Lower lobe of right lung (tissue), 2 donors: Measurements from ENCODE around the gene FKBP3. TPM values are rescaled to one million over a fixed set of nuclear protein-coding genes. Genes with fewer than 3 reads are reported as not detected.

Source experiments
- ATAC-seq, 2 donors: fragments of 200-7000 bp; cut with Tn5 transposase; one replicate each; pipeline ENCODE4 v1.9.1; 2020 to 2022; ENCODE audit warnings: mild to moderate bottlenecking in 2 of 2, moderate library complexity in 2 of 2
- DNase-seq: peaks from one replicate; pipeline ENCODE4 v3.0.0-alpha.2; 2020
- H3K27ac ChIP-seq: fragments of 200-600 bp; one replicate; pipeline ENCODE4 v1.8.0; 2022
- H3K27me3 ChIP-seq: fragments of 200-600 bp; one replicate; pipeline ENCODE4 v1.8.0; 2022; ENCODE audit warnings: low read depth
- H3K36me3 ChIP-seq: fragments of 200-600 bp; one replicate; pipeline ENCODE4 v1.8.0; 2022; ENCODE audit warnings: mild to moderate bottlenecking
- H3K4me1 ChIP-seq: fragments of 200-600 bp; one replicate; pipeline ENCODE4 v1.8.0; 2022
- H3K4me3 ChIP-seq: fragments of 200-600 bp; one replicate; pipeline ENCODE4 v1.8.0; 2022; ENCODE audit warnings: mild to moderate bottlenecking
- H3K9me3 ChIP-seq: fragments of 200-600 bp; one replicate; pipeline ENCODE4 v1.8.0; 2022
- CTCF ChIP-seq: fragments of 200-600 bp; IDR thresholded peaks from one replicate; pipeline ENCODE4 v1.8.0; 2022; ENCODE audit warnings: antibody characterized with exemption, mild to moderate bottlenecking
- intact Hi-C: fragments of 100-400 bp; cut with DNase I; formaldehyde crosslinking; loops from one replicate; pipeline ENCODE4 v1.11.0; 2022
- total RNA-seq: library from RNA; stranded (reverse); fragmentation: NEBNext Ultra II Directional; extraction: Animal tissue kit (Norgen Biotek cat#: 25700); gene quantifications from one replicate; pipeline ENCODE4 v1.2.1, GENCODE V29; 2021
- donor health status: DM: no; HTN: yes; CAD: no; lungs with severe emphysema.

Gene FKBP3
- total RNA-seq, 1 donor from 2014 or later: 34.4 TPM

DNA sequence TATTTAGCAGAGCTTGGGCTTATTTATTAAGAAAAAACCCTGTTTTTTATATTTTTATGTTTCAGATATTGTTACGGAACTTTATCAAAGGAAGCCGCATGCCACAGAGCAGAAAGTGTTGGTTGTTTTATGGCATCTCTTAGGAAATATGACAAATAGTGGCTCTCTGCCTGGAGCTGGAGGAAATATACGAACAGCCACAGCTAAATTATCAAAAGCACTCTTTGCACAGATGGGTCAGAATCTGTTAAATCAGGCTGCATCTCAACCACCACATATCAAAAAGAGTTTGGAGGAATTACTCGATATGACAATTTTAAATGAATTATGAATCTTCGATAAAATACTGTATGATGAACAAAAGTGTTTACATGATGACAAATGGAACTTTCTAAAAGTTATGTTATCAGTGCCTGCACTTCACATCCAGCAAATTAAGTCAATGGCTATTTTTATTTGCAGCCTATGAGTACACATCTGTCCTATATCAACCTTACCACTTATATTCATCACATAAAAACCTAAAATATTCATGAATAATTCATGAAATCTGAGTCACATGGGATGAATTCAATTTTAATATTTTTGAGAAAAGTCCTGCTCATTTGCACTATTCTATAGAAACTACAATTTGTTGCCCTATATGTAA, 60.9 kb downstream of the FKBP3 start:
- H3K36me3 ChIP-seq: peaks cover 8% of the 10 kb centered on the region
- no peak for DNase-seq
- H3K27ac ChIP-seq: no peak overlapping the region
- H3K27me3 ChIP-seq: no peaks in the 10 kb centered on the region
- no peak for TF ChIP-seq CTCF
- H3K4me1 ChIP-seq: no peaks in the 10 kb centered on the region
- H3K4me3 ChIP-seq: no peak overlapping the region
- no peaks in the 10 kb centered on the region for H3K9me3 ChIP-seq
- ATAC-seq: no peak
- intact Hi-C loops: no loop called here

DNA sequence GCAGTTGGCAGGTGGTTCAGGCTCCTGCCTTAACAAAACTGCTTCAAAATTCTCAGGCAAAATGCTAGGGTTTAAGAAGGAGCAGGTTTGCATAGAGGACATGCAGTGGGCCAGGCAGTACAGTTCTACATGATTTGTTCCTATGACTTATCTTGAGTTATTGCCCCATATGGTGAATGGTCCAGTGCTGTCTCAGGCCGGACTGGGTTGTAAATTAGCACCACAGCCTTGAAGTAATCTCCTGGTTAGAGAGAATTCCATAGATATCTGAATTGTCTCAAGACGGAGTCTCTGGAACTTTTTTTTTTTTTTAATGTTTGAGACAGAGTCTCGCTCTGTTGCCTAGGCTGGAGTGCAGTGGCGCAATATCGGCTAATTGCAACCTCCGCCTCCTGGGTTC, 62.2 kb downstream of the FKBP3 start:
- DNase-seq (no peak), ATAC-seq (no peak)
- Histone ChIP-seq H3K4me3 (no peak overlapping the region), H3K9me3 (no peaks in the 10 kb centered on the region), H3K4me1 (no peaks in the 10 kb centered on the region), H3K27ac (no peak overlapping the region), H3K27me3 (no peaks in the 10 kb centered on the region), H3K36me3 (peaks cover 10% of the 10 kb centered on the region)
- TF ChIP-seq CTCF: no peak
- intact Hi-C loops: no loop called here

- no peaks in the 10 kb centered on the region for H3K27me3 ChIP-seq
- peaks cover 10% of the 10 kb centered on the region for H3K36me3 ChIP-seq
- H3K27ac ChIP-seq: no peak overlapping the region
- DNase-seq (no peak), ATAC-seq (no peak)
- no peaks in the 10 kb centered on the region for H3K4me1 ChIP-seq
- no peak overlapping the region for H3K4me3 ChIP-seq
- no peaks in the 10 kb centered on the region for H3K9me3 ChIP-seq
- intact Hi-C loops: no loop called here
- no peak for TF ChIP-seq CTCF
Measured at GRCh38 chr14:45070215-45070614, 64.1 kb downstream of the FKBP3 start.

GRCh38 chr14:45068396-45068795, 65.9 kb downstream of the FKBP3 start:
- Histone ChIP-seq H3K36me3 (peaks cover 5% of the 10 kb centered on the region), H3K4me1 (no peaks in the 10 kb centered on the region), H3K27me3 (no peaks in the 10 kb centered on the region), H3K9me3 (no peaks in the 10 kb centered on the region), H3K27ac (no peak overlapping the region), H3K4me3 (no peak overlapping the region)
- DNase-seq (no peak), ATAC-seq (no peak)
- intact Hi-C loops: no loop called here
- no peak for TF ChIP-seq CTCF

GRCh38 chr14:45066667-45067066, 67.6 kb downstream of the FKBP3 start:
- TF ChIP-seq CTCF: no peak
- no peaks in the 10 kb centered on the region for H3K4me1 ChIP-seq
- H3K27ac ChIP-seq: no peak overlapping the region
- ATAC-seq (no peak), DNase-seq (no peak)
- H3K27me3 ChIP-seq: no peaks in the 10 kb centered on the region
- intact Hi-C loops: no loop called here
- H3K9me3 ChIP-seq: no peaks in the 10 kb centered on the region
- peaks cover 2% of the 10 kb centered on the region for H3K36me3 ChIP-seq
- no peak overlapping the region for H3K4me3 ChIP-seq
